Measurements from ENCODE around the gene FOXA3.
"Not testable (repeated sequence)": the region's sequence is repeated elsewhere in the genome, so short reads cannot be mapped to it uniquely, and the experiment has no call there.

Gene FOXA3

GRCh38 chr19:45828523-45828922, 35.6 kb upstream of the FOXA3 start:
- no peak for DNase-seq (ENCODE audit: low read depth)

GRCh38 chr19:45828945-45829344, 35.2 kb upstream of the FOXA3 start:
- no peak for DNase-seq (ENCODE audit: low read depth)

GRCh38 chr19:45834970-45835369, 29.2 kb upstream of the FOXA3 start:
- DNase-seq (ENCODE audit: low read depth), result no peak

- no peak for DNase-seq (ENCODE audit: low read depth)
Observed at GRCh38 chr19:45842198-45842597, 21.9 kb upstream of the FOXA3 start.

GRCh38 chr19:45847663-45848062, 16.5 kb upstream of the FOXA3 start:
- no peak for DNase-seq (ENCODE audit: low read depth)

GRCh38 chr19:45848922-45849321, 15.2 kb upstream of the FOXA3 start:
- no peak for DNase-seq (ENCODE audit: low read depth)

- DNase-seq (ENCODE audit: low read depth), result no peak
Observed at GRCh38 chr19:45852145-45852750, 11.9 kb upstream of the FOXA3 start.

- no peak for DNase-seq (ENCODE audit: low read depth)
Observed at GRCh38 chr19:45852983-45853382, 11.1 kb upstream of the FOXA3 start.

GRCh38 chr19:45854167-45854778, 9.9 kb upstream of the FOXA3 start:
- DNase-seq (ENCODE audit: low read depth), result no peak

GRCh38 chr19:45860359-45861259, 3.5 kb upstream of the FOXA3 start:
- DNase-seq (ENCODE audit: low read depth), result no peak

GRCh38 chr19:45862271-45862563, 1.9 kb upstream of the FOXA3 start:
- DNase-seq (ENCODE audit: low read depth), result no peak

GRCh38 chr19:45862564-45863334, 1.4 kb upstream of the FOXA3 start, which contains the start of gene SYMPK:
Gene SYMPK, minus strand, starts transcription at chr19:45863147. Its CDS starts 8,652 bp downstream, at chr19:45854495.
- DNase-seq (ENCODE audit: low read depth), result peak; percentile 98

- no peak for DNase-seq (ENCODE audit: low read depth)
Observed at GRCh38 chr19:45863335-45863839, 739 bp upstream of the FOXA3 start.

GRCh38 chr19:45864629-45865082, 530 bp downstream of the FOXA3 start:
- DNase-seq (ENCODE audit: low read depth), result no peak

GRCh38 chr19:45865269-45865948, 1.3 kb downstream of the FOXA3 start:
- no peak for DNase-seq (ENCODE audit: low read depth)

- DNase-seq (ENCODE audit: low read depth), result no peak
Observed at GRCh38 chr19:45866400-45867176, 2.5 kb downstream of the FOXA3 start.

- not testable (repeated sequence) for DNase-seq (ENCODE audit: low read depth)
Observed at GRCh38 chr19:45867241-45867640, 3.1 kb downstream of the FOXA3 start.

- no peak for DNase-seq (ENCODE audit: low read depth)
Observed at GRCh38 chr19:45870798-45871197, 6.7 kb downstream of the FOXA3 start.

- DNase-seq (ENCODE audit: low read depth), result no peak
Observed at GRCh38 chr19:45872095-45872919, 8.2 kb downstream of the FOXA3 start.
